Thyroid gland (tissue), 4 donors: ENCODE measurements around the gene SGSM2. TPM values are rescaled to one million over a fixed set of nuclear protein-coding genes. Genes with fewer than 3 reads are reported as not detected.

Source experiments
- DNase-seq, 2 donors: peaks; one replicate each; pipeline ENCODE4 v3.0.0-alpha.2; 2019
- H3K27ac ChIP-seq, 3 donors: fragments of 200-600 bp; sonication (generic); 1 replicate in 2 of 3; 2 replicates in 1 of 3; pipeline ENCODE4 v1.5.1; 2016 to 2019; ENCODE audit warnings: mild to moderate bottlenecking in 1 of 3, moderate library complexity in 1 of 3
- H3K27me3 ChIP-seq: fragments of 200-600 bp; sonication (generic); one replicate; pipeline ENCODE4 v1.5.1; 2019
- H3K36me3 ChIP-seq, 2 donors: fragments of 200-600 bp; sonication (generic); one replicate each; pipeline ENCODE4 v1.5.1; 2016 to 2019
- H3K4me1 ChIP-seq, 2 donors: fragments of 200-600 bp; sonication (generic); one replicate each; pipeline ENCODE4 v1.5.1; 2017 to 2019
- H3K4me3 ChIP-seq, 3 donors: fragments of 200-600 bp; sonication (generic); replicated peaks in 1 of 3; 1 replicate in 2 of 3; 2 replicates in 1 of 3; pipeline ENCODE4 v1.5.1; 2016; ENCODE audit warnings: mild to moderate bottlenecking in 1 of 3
- H3K9me3 ChIP-seq: fragments of 200-600 bp; sonication (generic); one replicate; pipeline ENCODE4 v1.5.1; 2017
- POLR2A ChIP-seq, 2 donors: fragments of 450-650 bp; IDR thresholded peaks; one replicate each; pipeline ENCODE4 v1.6.1; 2017; ENCODE audit warnings: antibody characterized with exemption in 2 of 2, mild to moderate bottlenecking in 2 of 2, moderate library complexity in 1 of 2
- WGBS, 2 donors: methylation state at CpG; one replicate each; pipeline ENCODE4 v1.1.5; 2017; 5-methylcytosine and 5-hydroxymethylcytosine counted together
- intact Hi-C: fragments of 100-400 bp; cut with DNase I; formaldehyde crosslinking; loops from one replicate; pipeline ENCODE4 v1.15.1; 2023
- total RNA-seq, 4 donors: library from RNA; depleted of rRNA; stranded (reverse); fragments of >200 nt; gene quantifications; one replicate each; pipeline ENCODE4 v1.2.3, GENCODE V29; 2016
- TF ChIP-seq, protein P1 (sequence below), 6 experiments: fragments of 200-600 bp in 3 of 6; fragments of 450-650 bp in 3 of 6; sonication (generic) in 3 of 6; IDR thresholded peaks; one replicate each; pipeline ENCODE4 v1.5.1; 2016 to 2019; ENCODE audit warnings: antibody characterized with exemption in 6 of 6, mild to moderate bottlenecking in 2 of 6, inconsistent platforms in 1 of 6, moderate library complexity in 1 of 6

The SGSM2 gene
- total RNA-seq, 4 donors from 2014 or later = 47.8 to 82.7 (median 63.2) TPM

DNA sequence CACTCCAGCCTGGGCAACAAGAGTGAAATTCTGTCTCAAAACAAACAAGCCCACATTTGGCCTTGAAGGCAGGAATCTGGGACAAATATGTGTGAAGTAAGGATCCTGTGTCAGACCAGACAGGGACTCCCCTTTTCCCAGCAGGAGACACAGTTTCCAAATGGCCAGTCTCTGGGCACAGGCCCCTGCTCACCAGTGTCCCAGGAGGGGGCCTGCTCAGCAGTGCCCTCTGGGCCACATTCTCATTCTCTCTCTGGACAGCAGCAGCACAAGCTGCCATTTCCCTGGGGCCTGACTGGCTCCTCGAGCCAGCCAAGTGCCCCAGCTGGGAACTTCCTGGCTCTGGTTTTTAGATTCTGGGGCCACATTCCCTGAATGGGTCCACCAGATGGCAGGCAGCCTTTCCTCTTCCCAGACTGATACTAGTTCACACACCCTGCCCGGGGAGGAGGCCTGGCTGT lies 75.3 kb downstream of the SGSM2 start:
- Histone ChIP-seq H3K9me3 (no peaks in the 10 kb centered on the region), H3K27ac (peak overlapping the region in 1 of 3 donors; percentile 12), H3K4me1 (peaks cover 0 to 5% of the 10 kb centered on the region in 2 donors), H3K4me3 (no peak overlapping the region), H3K27me3 (no peaks in the 10 kb centered on the region), H3K36me3 (no peaks in the 10 kb centered on the region)
- 45 to 64% methylated on average over 2 of the region's 2 CpGs for WGBS, 2 donors
- intact Hi-C loops = no loop called here
- no peak for DNase-seq
- TF ChIP-seq, protein P1, sequence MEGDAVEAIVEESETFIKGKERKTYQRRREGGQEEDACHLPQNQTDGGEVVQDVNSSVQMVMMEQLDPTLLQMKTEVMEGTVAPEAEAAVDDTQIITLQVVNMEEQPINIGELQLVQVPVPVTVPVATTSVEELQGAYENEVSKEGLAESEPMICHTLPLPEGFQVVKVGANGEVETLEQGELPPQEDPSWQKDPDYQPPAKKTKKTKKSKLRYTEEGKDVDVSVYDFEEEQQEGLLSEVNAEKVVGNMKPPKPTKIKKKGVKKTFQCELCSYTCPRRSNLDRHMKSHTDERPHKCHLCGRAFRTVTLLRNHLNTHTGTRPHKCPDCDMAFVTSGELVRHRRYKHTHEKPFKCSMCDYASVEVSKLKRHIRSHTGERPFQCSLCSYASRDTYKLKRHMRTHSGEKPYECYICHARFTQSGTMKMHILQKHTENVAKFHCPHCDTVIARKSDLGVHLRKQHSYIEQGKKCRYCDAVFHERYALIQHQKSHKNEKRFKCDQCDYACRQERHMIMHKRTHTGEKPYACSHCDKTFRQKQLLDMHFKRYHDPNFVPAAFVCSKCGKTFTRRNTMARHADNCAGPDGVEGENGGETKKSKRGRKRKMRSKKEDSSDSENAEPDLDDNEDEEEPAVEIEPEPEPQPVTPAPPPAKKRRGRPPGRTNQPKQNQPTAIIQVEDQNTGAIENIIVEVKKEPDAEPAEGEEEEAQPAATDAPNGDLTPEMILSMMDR (IDR thresholded peaks at IDR 0.05) = no peak
- TF ChIP-seq POLR2A (IDR thresholded peaks at IDR 0.05) = no peak

DNA sequence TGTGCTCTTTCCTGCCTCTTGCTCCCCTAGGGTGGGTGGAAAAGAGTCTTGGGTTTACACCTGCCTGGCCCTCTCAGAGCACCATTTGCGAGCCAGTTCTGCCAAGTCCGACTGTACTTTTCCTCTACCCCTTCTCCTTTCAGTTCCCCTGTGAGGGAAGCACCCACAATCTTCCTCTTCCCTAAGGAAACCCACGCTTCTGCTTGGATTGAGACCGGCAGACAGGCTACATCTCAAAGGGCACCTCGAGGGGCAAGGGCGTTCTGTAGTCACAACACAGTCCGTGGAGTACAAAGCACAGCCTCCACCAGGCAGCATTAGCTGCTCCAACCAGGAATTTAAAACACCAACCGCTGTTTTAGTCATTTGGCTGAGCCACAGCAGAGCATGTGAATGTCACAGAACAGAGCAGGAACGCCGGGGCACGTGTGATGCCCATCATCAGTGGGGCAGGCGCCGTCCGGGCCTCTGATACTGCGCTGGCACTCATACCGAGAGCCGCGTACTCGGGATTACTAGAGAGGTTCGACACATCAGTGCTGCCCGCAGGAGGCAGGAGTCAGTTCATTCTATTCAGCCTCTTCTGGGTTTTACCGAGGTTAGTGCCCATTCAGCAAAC lies 77.3 kb downstream of the SGSM2 start:
- intact Hi-C loops = loop anchor here (2.0 kb wide), 1 partner anchor 32 kb away; no protein-coding TSS in a partner anchor
- 91 to 97% methylated on average over 16 to 22 of the region's 22 CpGs for WGBS, 2 donors
- Histone ChIP-seq H3K4me3 (no peak overlapping the region), H3K36me3 (peaks cover 3 to 6% of the 10 kb centered on the region in 2 donors), H3K9me3 (no peaks in the 10 kb centered on the region), H3K27ac (no peak overlapping the region), H3K4me1 (peaks cover 0 to 12% of the 10 kb centered on the region in 2 donors), H3K27me3 (no peaks in the 10 kb centered on the region)
- TF ChIP-seq, protein P1 (IDR thresholded peaks at IDR 0.05) = no peak
- no peak for TF ChIP-seq POLR2A (IDR thresholded peaks at IDR 0.05)
- DNase-seq = no peak

DNA sequence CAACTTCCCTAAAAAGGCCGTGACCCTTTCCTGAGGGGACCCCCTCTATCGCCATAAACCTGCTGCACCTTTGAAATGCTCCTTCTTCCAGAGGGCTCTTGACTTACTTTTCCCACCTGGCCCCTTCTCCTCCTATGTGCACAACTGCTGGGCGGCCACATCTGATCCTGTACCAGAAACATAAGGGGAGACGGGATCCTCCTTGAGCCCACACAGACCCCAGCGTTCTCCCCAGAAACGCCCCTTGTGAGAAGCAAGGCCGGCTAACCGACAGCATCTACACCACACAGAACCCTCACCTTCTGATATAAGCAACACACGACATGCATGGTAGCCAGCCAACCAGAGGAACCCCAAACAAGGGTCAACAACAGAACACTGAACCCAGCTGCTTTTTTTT lies 77.8 kb downstream of the SGSM2 start:
- H3K4me1 ChIP-seq = peaks cover 0 to 12% of the 10 kb centered on the region in 2 donors
- H3K27ac ChIP-seq = no peak overlapping the region

DNA sequence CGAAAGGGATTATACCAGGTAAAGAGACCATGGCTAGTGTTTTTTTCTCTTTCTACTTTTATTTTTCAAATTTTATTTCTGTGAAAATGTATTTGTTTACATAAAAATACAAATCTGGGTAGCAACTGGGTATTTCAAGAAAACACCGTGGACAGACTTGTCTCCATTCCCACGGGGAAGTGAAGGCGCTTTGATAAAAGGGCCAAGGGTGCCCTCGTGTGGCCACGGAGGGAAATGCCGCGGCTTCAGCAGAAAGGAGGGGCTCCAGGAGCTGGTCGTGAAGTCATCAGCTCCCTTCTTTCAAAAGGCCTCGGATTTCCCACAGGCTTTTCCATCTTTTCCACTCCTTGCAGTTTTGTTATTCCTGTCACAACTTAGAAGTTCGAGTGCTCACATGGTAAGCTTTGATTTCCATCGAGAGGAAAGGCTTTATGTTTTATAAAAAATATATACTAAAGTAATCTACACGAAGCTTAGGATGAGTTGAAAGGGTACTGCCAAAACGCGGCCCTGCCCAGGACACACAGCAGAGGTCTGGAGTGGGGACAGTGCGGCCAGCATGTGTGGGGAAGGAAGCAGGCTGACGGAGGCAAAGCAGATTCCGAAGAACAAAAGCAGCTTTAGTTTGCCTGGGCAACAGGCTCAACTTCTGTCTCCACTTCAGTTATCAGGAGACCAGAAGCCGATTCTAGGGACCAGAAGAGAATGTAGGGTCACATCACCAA lies 78.9 kb downstream of the SGSM2 start:
- 29 to 31% methylated on average over 19 of the region's 19 CpGs for WGBS, 2 donors
- no peaks in the 10 kb centered on the region for H3K27me3 ChIP-seq
- TF ChIP-seq POLR2A (IDR thresholded peaks at IDR 0.05) = no peak
- TF ChIP-seq, protein P1 (IDR thresholded peaks at IDR 0.05) = peak; percentile 87 to 97 (median 93)
- intact Hi-C loops = no loop called here
- DNase-seq = peak; percentile 89 to 92
- no peak overlapping the region for H3K27ac ChIP-seq
- no peak overlapping the region for H3K4me3 ChIP-seq
- H3K4me1 ChIP-seq = peaks cover 0 to 12% of the 10 kb centered on the region in 2 donors
- H3K36me3 ChIP-seq = peaks cover 10 to 18% of the 10 kb centered on the region in 2 donors
- H3K9me3 ChIP-seq = no peaks in the 10 kb centered on the region

More for the DNA sequence above, 77.8 kb downstream of the SGSM2 start:
- no peaks in the 10 kb centered on the region for H3K27me3 ChIP-seq
- H3K36me3 ChIP-seq = peaks cover 7 to 11% of the 10 kb centered on the region in 2 donors
- intact Hi-C loops = loop anchor here (2.0 kb wide), 1 partner anchor 32 kb away; no protein-coding TSS in a partner anchor
- TF ChIP-seq, protein P1 (IDR thresholded peaks at IDR 0.05) = no peak
- no peak for TF ChIP-seq POLR2A (IDR thresholded peaks at IDR 0.05)
- no peak for DNase-seq
- no peaks in the 10 kb centered on the region for H3K9me3 ChIP-seq
- 87 to 88% methylated on average over 9 of the region's 9 CpGs for WGBS, 2 donors
- H3K4me3 ChIP-seq = no peak overlapping the region

DNA sequence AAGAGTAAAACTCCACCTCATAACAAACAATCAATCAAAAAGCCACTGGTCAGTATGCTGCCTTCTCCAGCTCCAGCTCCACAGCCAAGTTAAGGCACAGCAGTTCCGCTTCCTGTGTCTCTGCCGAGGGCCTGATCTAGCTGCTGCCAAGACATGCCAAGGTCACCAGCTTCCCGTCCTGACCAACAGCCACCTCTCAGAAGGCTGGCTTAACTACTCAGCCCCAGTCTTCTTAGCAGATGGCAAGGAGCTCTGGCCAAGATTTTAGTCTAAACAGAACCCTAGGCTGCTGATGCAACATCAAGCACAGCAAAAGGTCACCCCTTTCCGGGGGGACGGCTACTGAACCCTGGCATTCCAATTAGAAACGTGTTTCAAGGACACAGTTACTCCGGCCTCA lies 81.3 kb downstream of the SGSM2 start:
- peaks cover 10 to 18% of the 10 kb centered on the region in 2 donors for H3K36me3 ChIP-seq
- peaks cover 0 to 12% of the 10 kb centered on the region in 2 donors for H3K4me1 ChIP-seq
- H3K9me3 ChIP-seq = no peaks in the 10 kb centered on the region
- DNase-seq = peak; percentile 43 to 64
- intact Hi-C loops = no loop called here
- TF ChIP-seq POLR2A (IDR thresholded peaks at IDR 0.05) = no peak
- TF ChIP-seq, protein P1 (IDR thresholded peaks at IDR 0.05) = no peak
- peak overlapping the region in 2 of 3 donors; percentile 47 to 57 for H3K27ac ChIP-seq
- 72 to 76% methylated on average over 4 to 7 of the region's 7 CpGs for WGBS, 2 donors
- no peak overlapping the region for H3K4me3 ChIP-seq
- no peaks in the 10 kb centered on the region for H3K27me3 ChIP-seq
